Endothelial cell of umbilical vein (primary cell): Measurements from ENCODE around the gene ANXA8L1.

Experiments
- EZH2 ChIP-seq: IDR thresholded peaks from 2 replicates; pipeline ENCODE4 v1.6.1; 2012; ENCODE audit warnings: borderline replicate concordance, low read depth, mild to moderate bottlenecking, moderate library complexity, low read length, inconsistent platforms; ENCODE audit not compliant: severe bottlenecking
- POLR2A ChIP-seq: IDR thresholded peaks from 2 replicates; pipeline ENCODE4 v1.6.1; 2012; ENCODE audit warnings: low read depth, mild to moderate bottlenecking, control low read depth, low read length
- TF ChIP-seq, protein P1 (sequence below), 2 donors: IDR thresholded peaks; 1 replicate in 1 of 2; 2 replicates in 1 of 2; pipeline ENCODE4 v1.5.1; 2011; ENCODE audit warnings: low read length in 2 of 2, mild to moderate bottlenecking in 2 of 2, moderate library complexity in 2 of 2, control low read depth in 1 of 2, inconsistent platforms in 1 of 2, low read depth in 1 of 2; ENCODE audit not compliant: insufficient read depth in 1 of 2; ENCODE audit errors: extremely low read depth in 1 of 2

DNA sequence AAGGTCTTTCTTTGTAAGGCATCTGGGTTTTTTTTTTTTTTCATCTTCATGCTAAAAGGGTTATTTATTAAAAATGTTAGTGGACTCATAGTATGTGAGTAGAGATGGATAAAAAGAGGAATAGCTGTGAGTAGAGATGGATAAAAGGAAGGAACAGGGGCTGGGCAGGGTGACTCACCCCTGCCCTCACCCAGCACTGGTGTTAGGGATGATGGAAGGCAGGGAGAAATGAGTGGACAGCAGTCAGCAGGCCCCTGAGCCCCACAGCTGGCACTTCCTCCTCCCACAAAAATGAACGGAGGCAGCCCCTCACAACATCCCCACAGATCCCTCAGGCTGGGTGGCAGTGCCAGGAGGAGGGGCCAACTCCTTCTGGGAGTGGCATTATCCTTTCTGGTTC lies 49.5 kb upstream of the ANXA8L1 start:
- TF ChIP-seq, protein P1, sequence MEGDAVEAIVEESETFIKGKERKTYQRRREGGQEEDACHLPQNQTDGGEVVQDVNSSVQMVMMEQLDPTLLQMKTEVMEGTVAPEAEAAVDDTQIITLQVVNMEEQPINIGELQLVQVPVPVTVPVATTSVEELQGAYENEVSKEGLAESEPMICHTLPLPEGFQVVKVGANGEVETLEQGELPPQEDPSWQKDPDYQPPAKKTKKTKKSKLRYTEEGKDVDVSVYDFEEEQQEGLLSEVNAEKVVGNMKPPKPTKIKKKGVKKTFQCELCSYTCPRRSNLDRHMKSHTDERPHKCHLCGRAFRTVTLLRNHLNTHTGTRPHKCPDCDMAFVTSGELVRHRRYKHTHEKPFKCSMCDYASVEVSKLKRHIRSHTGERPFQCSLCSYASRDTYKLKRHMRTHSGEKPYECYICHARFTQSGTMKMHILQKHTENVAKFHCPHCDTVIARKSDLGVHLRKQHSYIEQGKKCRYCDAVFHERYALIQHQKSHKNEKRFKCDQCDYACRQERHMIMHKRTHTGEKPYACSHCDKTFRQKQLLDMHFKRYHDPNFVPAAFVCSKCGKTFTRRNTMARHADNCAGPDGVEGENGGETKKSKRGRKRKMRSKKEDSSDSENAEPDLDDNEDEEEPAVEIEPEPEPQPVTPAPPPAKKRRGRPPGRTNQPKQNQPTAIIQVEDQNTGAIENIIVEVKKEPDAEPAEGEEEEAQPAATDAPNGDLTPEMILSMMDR (IDR thresholded peaks at IDR 0.05; ENCODE audit: extremely low read depth in 1 of 2, insufficient read depth in 1 of 2, low read depth in 1 of 2, low read length in 2 of 2), result no peak
- no peak for TF ChIP-seq POLR2A
- TF ChIP-seq EZH2, result no peak
